SH-SY5Y (cell line): ENCODE results near the gene ROR1.

ENCODE experiments used
- GATA2 ChIP-seq: IDR thresholded peaks from 2 replicates; pipeline ENCODE4 v1.6.1; 2011; ENCODE audit warnings: mild to moderate bottlenecking, low read depth, low read length
- GATA3 ChIP-seq: IDR thresholded peaks from 2 replicates; pipeline ENCODE4 v1.6.1; 2011; ENCODE audit warnings: low read depth, mild to moderate bottlenecking, low read length, moderate library complexity

DNA sequence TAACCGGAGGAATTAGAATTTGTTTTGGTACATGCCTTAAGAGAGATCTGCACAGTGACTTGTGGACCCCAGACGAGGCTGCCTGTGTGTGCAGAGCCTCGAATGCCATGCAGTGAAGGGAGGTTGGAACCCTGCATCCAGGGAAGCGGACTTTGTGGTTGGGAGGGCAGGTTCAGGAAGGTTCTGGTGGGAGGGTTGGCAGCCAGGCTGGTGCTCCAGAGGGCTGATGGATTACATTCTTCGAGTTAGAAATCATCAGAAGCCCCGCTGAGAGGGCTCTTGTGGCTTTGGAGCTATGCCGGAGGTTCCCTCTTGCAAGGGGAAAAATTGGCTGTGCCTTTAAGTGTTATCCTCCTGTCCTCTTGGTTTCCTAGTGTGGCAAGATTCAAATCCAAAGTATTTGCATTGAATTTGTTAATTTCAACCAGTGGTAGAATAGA lies 21.1 kb downstream of the ROR1 start:
- TF ChIP-seq GATA2 (no peak), GATA3 (no peak)
